ENCODE results near the gene TUBGCP6. TPM values are rescaled to one million over a fixed set of nuclear protein-coding genes. Genes with fewer than 3 reads are reported as not detected.
A peak's percentile ranks its signal among the peaks of the same experiment; 100 is the strongest.

The TUBGCP6 gene
- total RNA-seq, 1 donor from 2014 or later: 65.9 TPM

DNA sequence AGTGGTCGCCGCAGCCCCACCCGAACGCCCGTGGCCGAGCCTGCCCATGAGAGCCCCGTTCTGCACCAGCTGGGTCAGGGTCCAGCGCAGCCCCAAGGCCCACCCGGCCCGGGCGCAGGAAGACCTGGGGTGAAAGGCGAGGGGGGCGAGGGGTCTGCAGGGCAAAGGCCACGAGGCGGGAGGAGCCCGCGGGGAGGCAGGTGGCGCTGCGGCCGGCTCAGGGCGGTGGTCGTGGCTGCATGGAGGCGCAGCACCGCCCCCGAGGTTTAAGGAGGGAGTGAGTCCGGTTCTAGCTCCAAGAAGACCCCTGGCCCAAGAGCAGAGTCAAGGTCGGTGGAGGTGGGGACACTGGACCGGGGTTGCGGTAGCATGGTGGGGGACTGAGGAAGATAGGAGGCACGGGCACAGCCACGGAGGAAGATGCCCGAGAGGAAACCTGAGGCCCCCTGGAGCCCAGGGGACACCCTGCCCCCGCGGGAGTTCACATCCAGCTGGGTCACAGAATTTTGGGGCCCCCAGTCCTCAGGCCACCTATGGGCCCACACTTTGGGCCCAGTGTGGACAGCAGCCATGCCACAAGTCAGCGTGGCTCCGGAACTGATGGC lies 6.8 kb upstream of the TUBGCP6 start:
- peak overlapping the region; percentile 44 for H3K4me3 Mint-ChIP-seq
- no peak for TF ChIP-seq CTCF (IDR thresholded peaks at IDR 0.05; ENCODE audit: unreplicated experiment)
- H3K27me3 Mint-ChIP-seq (ENCODE audit: low read depth): no peaks in the 10 kb centered on the region
- H3K36me3 Mint-ChIP-seq: no peaks in the 10 kb centered on the region
- no peak for DNase-seq (ENCODE audit: low spot score in 2 of 2, unreplicated experiment in 2 of 2)
- H3K9me3 Mint-ChIP-seq: no peaks in the 10 kb centered on the region
- H3K4me1 Mint-ChIP-seq: peaks cover 8% of the 10 kb centered on the region
- H3K27ac Mint-ChIP-seq: peak overlapping the region; percentile 25

DNA sequence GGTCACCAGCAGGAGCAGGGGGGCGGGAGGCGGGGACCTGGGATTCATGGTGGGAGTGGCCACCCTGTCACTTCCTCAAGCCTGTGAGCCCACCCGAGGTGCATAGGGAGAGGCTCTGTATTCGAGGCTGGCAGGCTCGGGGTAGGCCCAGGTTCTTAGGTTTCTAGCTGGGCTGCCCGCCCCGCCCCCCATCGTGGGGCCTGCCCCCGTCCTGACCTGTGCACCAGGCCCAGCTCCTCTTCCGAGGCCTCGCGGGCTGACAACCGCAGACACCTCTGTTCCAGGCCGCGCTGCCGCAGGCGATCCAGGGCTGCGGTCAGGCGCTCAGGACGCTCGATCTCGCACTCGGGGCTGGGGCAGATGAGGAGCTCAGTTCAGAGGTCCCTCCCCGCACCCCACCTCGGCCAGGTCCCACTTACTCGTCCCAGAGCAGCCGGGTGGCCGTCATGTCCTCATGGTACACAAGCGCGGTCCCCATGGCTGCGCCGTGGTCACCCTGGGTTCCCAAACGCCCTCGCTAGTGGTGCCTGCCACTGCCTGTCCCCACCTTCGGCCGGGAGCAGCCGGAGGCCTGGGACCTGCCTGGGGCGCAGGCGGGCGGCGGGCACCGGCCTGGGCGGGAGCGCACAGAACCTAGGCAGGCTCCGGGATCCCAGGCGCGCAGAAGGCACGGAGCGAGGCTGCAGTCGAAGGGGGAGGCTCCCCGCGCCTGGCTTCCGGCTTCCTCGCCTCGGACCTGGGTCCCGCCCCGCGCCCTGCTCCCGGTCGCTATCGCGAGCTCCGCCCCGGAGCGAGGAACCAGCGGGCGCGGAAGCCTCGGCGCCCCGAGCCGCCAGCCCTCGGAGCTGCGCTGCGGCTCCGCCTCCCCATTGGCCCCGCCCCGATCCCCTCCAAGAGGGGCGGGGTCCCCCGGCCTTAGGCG lies 6.0 kb upstream of the TUBGCP6 start, which contains the start of gene HDAC10:
HDAC10 (minus strand) TSS at position 711 of the 922 bp plus-strand sequence; CDS start at position 478, 233 bp downstream.
- no peaks in the 10 kb centered on the region for H3K27me3 Mint-ChIP-seq (ENCODE audit: low read depth)
- peak; percentile 71 to 85 for DNase-seq (ENCODE audit: low spot score in 2 of 2, unreplicated experiment in 2 of 2)
- H3K27ac Mint-ChIP-seq: peak within 1 kb of the TSS; percentile 73
- H3K9me3 Mint-ChIP-seq: no peaks in the 10 kb centered on the region
- peaks cover 8% of the 10 kb centered on the region for H3K4me1 Mint-ChIP-seq
- H3K36me3 Mint-ChIP-seq: no peaks in the 10 kb centered on the region
- H3K4me3 Mint-ChIP-seq: peak within 1 kb of the TSS; percentile 71
- TF ChIP-seq CTCF (IDR thresholded peaks at IDR 0.05; ENCODE audit: unreplicated experiment): no peak

DNA sequence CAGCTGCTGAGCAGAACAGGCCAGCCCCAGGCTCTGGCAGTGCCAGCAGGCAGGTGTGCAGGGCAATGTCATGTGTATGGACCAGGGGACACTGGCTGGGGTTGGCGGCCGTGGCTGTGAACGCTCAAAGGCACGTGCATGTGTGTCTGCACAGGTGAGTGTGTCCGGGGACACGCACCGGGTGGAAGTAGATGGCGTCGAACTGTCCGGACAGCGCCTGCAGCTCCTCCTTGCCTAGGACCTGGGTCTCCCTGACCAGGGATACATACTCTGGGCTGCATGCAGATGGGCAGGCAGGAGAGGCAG lies 5.4 kb upstream of the TUBGCP6 start:
- Mint-ChIP-seq H3K27ac (no peak overlapping the region), H3K36me3 (no peaks in the 10 kb centered on the region), H3K4me1 (peaks cover 8% of the 10 kb centered on the region), H3K4me3 (peak overlapping the region; percentile 71), H3K27me3 (ENCODE audit: low read depth) (no peaks in the 10 kb centered on the region), H3K9me3 (no peaks in the 10 kb centered on the region)
- no peak for DNase-seq (ENCODE audit: low spot score in 2 of 2, unreplicated experiment in 2 of 2)
- TF ChIP-seq CTCF (IDR thresholded peaks at IDR 0.05; ENCODE audit: unreplicated experiment): no peak

- TF ChIP-seq CTCF (IDR thresholded peaks at IDR 0.05; ENCODE audit: unreplicated experiment): no peak
- H3K4me1 Mint-ChIP-seq: peaks cover 10% of the 10 kb centered on the region
- no peaks in the 10 kb centered on the region for H3K27me3 Mint-ChIP-seq (ENCODE audit: low read depth)
- peak overlapping the region; percentile 71 for H3K4me3 Mint-ChIP-seq
- no peaks in the 10 kb centered on the region for H3K9me3 Mint-ChIP-seq
- DNase-seq (ENCODE audit: low spot score in 2 of 2, unreplicated experiment in 2 of 2): no peak
- H3K36me3 Mint-ChIP-seq: peaks cover 1% of the 10 kb centered on the region
- H3K27ac Mint-ChIP-seq: no peak overlapping the region
Measured at GRCh38 chr22:50249341-50250248, 4.8 kb upstream of the TUBGCP6 start.

All from mesothelial cell of epicardium (in vitro differentiated cells).